Measurements from ENCODE around the gene AATK. TPM values are rescaled to one million over a fixed set of nuclear protein-coding genes. Genes with fewer than 3 reads are reported as not detected.

AATK gene
- total and polyA plus RNA-seq, 2 experiments from 2014 or later = 5.7 to 6.3 TPM

DNA sequence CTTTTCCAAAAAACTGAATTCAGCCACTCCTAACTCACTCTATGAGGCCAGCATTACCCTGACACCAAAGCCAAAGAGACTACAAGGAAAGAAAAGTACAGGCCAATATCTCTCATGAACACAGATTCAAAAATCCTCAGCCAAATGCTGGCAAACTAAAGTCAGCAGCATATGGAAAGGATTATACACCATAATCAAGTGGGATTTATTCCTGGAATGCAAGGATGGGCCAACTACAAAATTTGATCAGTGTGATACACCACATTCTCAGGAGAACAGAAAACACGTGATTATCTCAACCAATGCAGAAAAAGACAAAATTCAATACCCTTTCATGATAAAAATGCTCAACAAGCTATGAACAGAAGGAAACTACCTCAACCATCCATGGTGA lies 7.7 kb upstream of the AATK start:
- Histone ChIP-seq H2AFZ (no peak overlapping the region), H3K4me1 (ENCODE audit: insufficient read depth) (no peaks in the 10 kb centered on the region), H3K4me3 (no peak overlapping the region), H3K27ac (no peak overlapping the region), H3K4me2 (no peak overlapping the region), H4K20me1 (ENCODE audit: insufficient read depth, poor library complexity, severe bottlenecking) (no peaks in the 10 kb centered on the region), H3K36me3 (replicated peaks; ENCODE audit: insufficient read depth, low read depth) (no peaks in the 10 kb centered on the region), H3K27me3 (no peaks in the 10 kb centered on the region), H3K79me2 (no peaks in the 10 kb centered on the region), H3K9me2 (replicated peaks; ENCODE audit: insufficient read depth) (no peaks in the 10 kb centered on the region), H3K9me3 (ENCODE audit: low read depth) (no peaks in the 10 kb centered on the region)
- TF ChIP-seq EZH2 (IDR thresholded peaks at IDR 0.05; ENCODE audit: borderline replicate concordance) (no peak), EZH2phosphoT487 (IDR thresholded peaks at IDR 0.05; ENCODE audit: low read depth, severe bottlenecking, unreplicated experiment) (no peak)
- TF ChIP-seq, protein P1, sequence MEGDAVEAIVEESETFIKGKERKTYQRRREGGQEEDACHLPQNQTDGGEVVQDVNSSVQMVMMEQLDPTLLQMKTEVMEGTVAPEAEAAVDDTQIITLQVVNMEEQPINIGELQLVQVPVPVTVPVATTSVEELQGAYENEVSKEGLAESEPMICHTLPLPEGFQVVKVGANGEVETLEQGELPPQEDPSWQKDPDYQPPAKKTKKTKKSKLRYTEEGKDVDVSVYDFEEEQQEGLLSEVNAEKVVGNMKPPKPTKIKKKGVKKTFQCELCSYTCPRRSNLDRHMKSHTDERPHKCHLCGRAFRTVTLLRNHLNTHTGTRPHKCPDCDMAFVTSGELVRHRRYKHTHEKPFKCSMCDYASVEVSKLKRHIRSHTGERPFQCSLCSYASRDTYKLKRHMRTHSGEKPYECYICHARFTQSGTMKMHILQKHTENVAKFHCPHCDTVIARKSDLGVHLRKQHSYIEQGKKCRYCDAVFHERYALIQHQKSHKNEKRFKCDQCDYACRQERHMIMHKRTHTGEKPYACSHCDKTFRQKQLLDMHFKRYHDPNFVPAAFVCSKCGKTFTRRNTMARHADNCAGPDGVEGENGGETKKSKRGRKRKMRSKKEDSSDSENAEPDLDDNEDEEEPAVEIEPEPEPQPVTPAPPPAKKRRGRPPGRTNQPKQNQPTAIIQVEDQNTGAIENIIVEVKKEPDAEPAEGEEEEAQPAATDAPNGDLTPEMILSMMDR (IDR thresholded peaks at IDR 0.05; ENCODE audit: poor library complexity) = no peak
- WGBS (ENCODE audit: low lambda C conversion rate, missing lambda C conversion rate) = 69% methylated on average over 1 of the region's 1 CpG
- no peak for DNase-seq (ENCODE audit: low spot score)

DNA sequence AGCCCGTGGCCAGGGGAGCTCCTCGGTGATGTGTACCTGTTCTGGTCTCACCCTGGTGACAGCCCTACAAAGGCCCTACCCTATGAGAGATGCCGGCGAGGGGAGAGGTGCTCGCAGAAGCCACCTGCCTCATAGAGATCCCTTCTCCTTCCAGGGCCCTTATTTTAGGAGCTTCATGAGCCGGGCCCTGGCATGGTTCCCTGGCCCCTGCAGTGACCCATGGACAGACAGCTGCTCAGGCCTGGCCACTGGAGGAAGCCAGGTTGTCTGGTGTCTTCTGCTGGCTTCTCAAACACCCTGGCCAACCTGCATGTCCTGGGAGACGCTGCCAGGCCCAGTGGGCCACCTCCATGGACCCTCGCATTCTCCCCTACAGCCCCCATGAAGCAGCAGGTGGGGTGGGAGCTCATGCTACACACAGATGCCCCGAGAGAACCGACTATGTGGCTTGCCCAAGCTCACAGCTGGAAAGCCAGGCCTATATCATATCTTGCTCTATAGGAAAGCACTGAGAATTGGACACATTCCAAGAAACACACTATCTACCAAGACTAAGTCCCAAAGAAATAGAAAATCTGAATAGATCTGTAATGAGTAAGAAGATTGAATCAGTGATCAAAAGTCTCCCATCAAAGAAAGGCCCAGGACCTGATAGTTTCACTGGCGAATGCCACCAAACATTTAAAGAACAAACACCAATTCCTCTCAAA lies 7.2 kb upstream of the AATK start:
- H3K4me2 ChIP-seq = no peak overlapping the region
- no peak overlapping the region for H3K4me3 ChIP-seq
- H3K27ac ChIP-seq = no peak overlapping the region
- H3K4me1 ChIP-seq (ENCODE audit: insufficient read depth) = no peaks in the 10 kb centered on the region
- H3K36me3 ChIP-seq (replicated peaks; ENCODE audit: insufficient read depth, low read depth) = no peaks in the 10 kb centered on the region
- no peak for DNase-seq (ENCODE audit: low spot score)
- TF ChIP-seq EZH2phosphoT487 (IDR thresholded peaks at IDR 0.05; ENCODE audit: low read depth, severe bottlenecking, unreplicated experiment) = no peak
- TF ChIP-seq, protein P1 (IDR thresholded peaks at IDR 0.05; ENCODE audit: poor library complexity) = no peak
- TF ChIP-seq EZH2 (IDR thresholded peaks at IDR 0.05; ENCODE audit: borderline replicate concordance) = no peak
- H4K20me1 ChIP-seq (ENCODE audit: insufficient read depth, poor library complexity, severe bottlenecking) = no peaks in the 10 kb centered on the region
- WGBS (ENCODE audit: low lambda C conversion rate, missing lambda C conversion rate) = 93% methylated on average over 11 of the region's 11 CpGs
- no peaks in the 10 kb centered on the region for H3K9me2 ChIP-seq (replicated peaks; ENCODE audit: insufficient read depth)
- no peaks in the 10 kb centered on the region for H3K9me3 ChIP-seq (ENCODE audit: low read depth)
- no peak overlapping the region for H2AFZ ChIP-seq
- no peaks in the 10 kb centered on the region for H3K27me3 ChIP-seq
- H3K79me2 ChIP-seq = no peaks in the 10 kb centered on the region

DNA sequence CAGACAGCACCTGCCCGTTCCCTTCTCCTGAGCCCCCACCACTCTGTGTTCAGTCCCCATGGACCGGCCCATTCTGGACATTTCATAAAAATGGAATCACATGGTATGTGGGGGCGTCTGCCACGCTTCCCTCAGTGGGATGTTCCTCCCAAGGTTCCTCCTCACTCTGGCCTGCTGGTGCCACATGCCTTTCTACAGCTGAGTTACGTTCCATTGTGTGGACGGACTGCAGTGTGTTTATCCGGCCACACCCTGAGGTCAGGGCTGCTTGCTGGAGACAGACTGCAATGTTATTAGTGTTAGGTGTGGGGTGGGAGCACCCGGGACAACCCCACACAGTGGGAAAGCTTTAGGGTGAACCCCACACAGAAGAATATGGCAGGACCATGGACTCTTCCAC lies 5.9 kb upstream of the AATK start:
- Histone ChIP-seq H4K20me1 (ENCODE audit: insufficient read depth, poor library complexity, severe bottlenecking) (no peaks in the 10 kb centered on the region), H3K4me2 (no peak overlapping the region), H3K27me3 (no peaks in the 10 kb centered on the region), H3K27ac (no peak overlapping the region), H3K9me2 (replicated peaks; ENCODE audit: insufficient read depth) (no peaks in the 10 kb centered on the region), H3K79me2 (no peaks in the 10 kb centered on the region), H3K9me3 (ENCODE audit: low read depth) (no peaks in the 10 kb centered on the region), H3K36me3 (replicated peaks; ENCODE audit: insufficient read depth, low read depth) (no peaks in the 10 kb centered on the region), H3K4me3 (no peak overlapping the region), H2AFZ (no peak overlapping the region), H3K4me1 (ENCODE audit: insufficient read depth) (no peaks in the 10 kb centered on the region)
- WGBS (ENCODE audit: low lambda C conversion rate, missing lambda C conversion rate) = 82% methylated on average over 8 of the region's 8 CpGs
- DNase-seq (ENCODE audit: low spot score) = no peak
- TF ChIP-seq, protein P1 (IDR thresholded peaks at IDR 0.05; ENCODE audit: poor library complexity) = no peak

All from hepatocyte (in vitro differentiated cells).